HS-5 (cell line): ENCODE measurements around the gene SYT1.

Source experiments
- DNase-seq: peaks from one replicate; pipeline ENCODE4 v3.0.0-alpha.2; 2012; ENCODE audit warnings: low read depth

The SYT1 gene

GRCh38 chr12:79441534-79441933 lies 577.0 kb downstream of the SYT1 start:
- no peak for DNase-seq

GRCh38 chr12:79442396-79442795 lies 577.8 kb downstream of the SYT1 start:
- no peak for DNase-seq

GRCh38 chr12:79444089-79444488 lies 579.5 kb downstream of the SYT1 start:
- no peak for DNase-seq

- DNase-seq, result no peak
These were observed 584.2 kb downstream of the SYT1 start for GRCh38 chr12:79448816-79449215.

GRCh38 chr12:79451365-79451764 lies 586.8 kb downstream of the SYT1 start:
- no peak for DNase-seq

GRCh38 chr12:79451978-79452377 lies 587.4 kb downstream of the SYT1 start:
- DNase-seq, result peak; percentile 88

GRCh38 chr12:79452906-79453305 lies 588.3 kb downstream of the SYT1 start:
- DNase-seq, result no peak

- DNase-seq, result no peak
These were observed 589.2 kb downstream of the SYT1 start for GRCh38 chr12:79453820-79454219.

- DNase-seq, result peak; percentile 43
These were observed 589.8 kb downstream of the SYT1 start for GRCh38 chr12:79454338-79454843.

GRCh38 chr12:79455286-79455685 lies 590.7 kb downstream of the SYT1 start:
- DNase-seq, result no peak

- no peak for DNase-seq
These were observed 617.7 kb downstream of the SYT1 start for GRCh38 chr12:79482323-79482722.

- DNase-seq, result no peak
These were observed 618.3 kb downstream of the SYT1 start for GRCh38 chr12:79482921-79483320.

GRCh38 chr12:79486154-79486553 lies 621.6 kb downstream of the SYT1 start:
- DNase-seq, result no peak

GRCh38 chr12:79487386-79488110 lies 623.0 kb downstream of the SYT1 start:
- no peak for DNase-seq
